H9 (cell line): ENCODE results near the gene WDPCP. TPM values are rescaled to one million over a fixed set of nuclear protein-coding genes. Genes with fewer than 3 reads are reported as not detected.

Experiments used
- DNase-seq: peaks from one replicate; pipeline ENCODE4 v3.0.0-alpha.2; 2017
- H2AFZ ChIP-seq: one replicate; pipeline ENCODE4 v1.6.1; 2013; ENCODE audit warnings: mild to moderate bottlenecking, low read length, control low read depth, moderate library complexity
- H2AK5ac ChIP-seq: 2 replicates; pipeline ENCODE4 v1.6.1; 2013; ENCODE audit warnings: low read length, control low read depth, mixed read lengths; ENCODE audit not compliant: insufficient read length
- H2BK120ac ChIP-seq: one replicate; pipeline ENCODE4 v1.6.1; 2013; ENCODE audit warnings: low read depth, mild to moderate bottlenecking, low read length, control low read depth, inconsistent platforms; ENCODE audit not compliant: poor library complexity, severe bottlenecking
- H2BK12ac ChIP-seq: 2 replicates; pipeline ENCODE4 v1.6.1; 2013; ENCODE audit warnings: low read length, control low read depth, mixed read lengths, low read depth; ENCODE audit not compliant: insufficient read length
- H2BK15ac ChIP-seq: 2 replicates; pipeline ENCODE4 v1.6.1; 2013; ENCODE audit warnings: low read depth, low read length, control low read depth
- H2BK20ac ChIP-seq: one replicate; pipeline ENCODE4 v1.6.1; 2013; ENCODE audit warnings: low read depth, mild to moderate bottlenecking, low read length, control low read depth, inconsistent platforms; ENCODE audit not compliant: poor library complexity, severe bottlenecking
- H2BK5ac ChIP-seq: 2 replicates; pipeline ENCODE4 v1.6.1; 2013; ENCODE audit warnings: low read length, control low read depth, mixed read lengths; ENCODE audit not compliant: insufficient read length
- H3K14ac ChIP-seq: 2 replicates; pipeline ENCODE4 v1.6.1; 2013; ENCODE audit warnings: low read length, control low read depth; ENCODE audit not compliant: insufficient read depth
- H3K18ac ChIP-seq: 2 replicates; pipeline ENCODE4 v1.6.1; 2013; ENCODE audit warnings: low read depth, mild to moderate bottlenecking, mixed read lengths, low read length, control low read depth; ENCODE audit not compliant: insufficient read length
- H3K23ac ChIP-seq: 2 replicates; pipeline ENCODE4 v1.6.1; 2013; ENCODE audit warnings: low read length, control low read depth, mixed read lengths, low read depth; ENCODE audit not compliant: insufficient read length
- H3K23me2 ChIP-seq: 2 replicates; pipeline ENCODE4 v1.6.1; 2013; ENCODE audit warnings: low read depth, mild to moderate bottlenecking, mixed read lengths, low read length, control low read depth; ENCODE audit not compliant: insufficient read length, poor library complexity, severe bottlenecking
- H3K27ac ChIP-seq: 2 replicates; pipeline ENCODE4 v1.5.1; 2013; ENCODE audit warnings: low read length, control low read depth, mixed read lengths, low read depth; ENCODE audit not compliant: insufficient read length
- H3K27me3 ChIP-seq: 2 replicates; pipeline ENCODE4 v1.6.1; 2013; ENCODE audit warnings: low read length, control low read depth, inconsistent platforms; ENCODE audit not compliant: insufficient read depth
- H3K4ac ChIP-seq: 2 replicates; pipeline ENCODE4 v1.6.1; 2013; ENCODE audit warnings: low read depth, mild to moderate bottlenecking, control low read depth, inconsistent platforms, low read length, moderate library complexity
- H3K4me1 ChIP-seq: 2 replicates; pipeline ENCODE4 v1.6.1; 2013; ENCODE audit warnings: low read length, control low read depth, inconsistent platforms; ENCODE audit not compliant: insufficient read depth
- H3K4me2 ChIP-seq: 2 replicates; pipeline ENCODE4 v1.6.1; 2013; ENCODE audit warnings: low read length, control low read depth, mixed read lengths; ENCODE audit not compliant: insufficient read length, insufficient read depth
- H3K56ac ChIP-seq: 2 replicates; pipeline ENCODE4 v1.6.1; 2013; ENCODE audit warnings: low read depth, mild to moderate bottlenecking, mixed read lengths, low read length, control low read depth; ENCODE audit not compliant: insufficient read length
- H3K79me1 ChIP-seq: 2 replicates; pipeline ENCODE4 v1.6.1; 2013; ENCODE audit warnings: low read depth, mild to moderate bottlenecking, moderate library complexity, low read length, control low read depth, inconsistent platforms; ENCODE audit not compliant: insufficient read depth, poor library complexity, severe bottlenecking
- H3K79me2 ChIP-seq: 2 replicates; pipeline ENCODE4 v1.6.1; 2013; ENCODE audit warnings: low read length, control low read depth, inconsistent platforms; ENCODE audit not compliant: insufficient read depth
- H3K9ac ChIP-seq: 2 replicates; pipeline ENCODE4 v1.6.1; 2013; ENCODE audit warnings: low read length, control low read depth, mixed read lengths; ENCODE audit not compliant: insufficient read length; ENCODE audit errors: extremely low read depth
- H3K9me3 ChIP-seq: one replicate; pipeline ENCODE4 v1.6.1; 2013; ENCODE audit warnings: low read depth, low read length, inconsistent platforms; ENCODE audit not compliant: control insufficient read depth
- H3T11ph ChIP-seq: one replicate; pipeline ENCODE4 v1.6.1; 2013; ENCODE audit warnings: mild to moderate bottlenecking, low read length, control low read depth, inconsistent platforms
- H4K20me1 ChIP-seq: one replicate; pipeline ENCODE4 v1.6.1; 2013; ENCODE audit not compliant: control insufficient read depth, insufficient read length, insufficient read depth
- H4K5ac ChIP-seq: 2 replicates; pipeline ENCODE4 v1.6.1; 2013; ENCODE audit warnings: low read depth, mild to moderate bottlenecking, mixed read lengths, low read length, control low read depth; ENCODE audit not compliant: insufficient read length
- H4K8ac ChIP-seq: replicated peaks from 2 replicates; pipeline ENCODE4 v1.6.1; 2013; ENCODE audit warnings: low read length, control low read depth, mixed read lengths, low read depth; ENCODE audit not compliant: insufficient read length
- H4K91ac ChIP-seq: 2 replicates; pipeline ENCODE4 v1.6.1; 2013; ENCODE audit warnings: low read depth, mild to moderate bottlenecking, moderate library complexity, mixed read lengths, low read length, control low read depth; ENCODE audit not compliant: insufficient read length
- H3K27ac Mint-ChIP-seq, 3 experiments: 2 replicates in 2 of 3; 3 replicates in 1 of 3; pipeline ENCODE4 v1.8.0; 2020 to 2021; ENCODE audit warnings: mixed read lengths in 3 of 3, mild to moderate bottlenecking in 1 of 3, moderate library complexity in 1 of 3
- H3K27me3 Mint-ChIP-seq: 2 replicates; pipeline ENCODE4 v1.8.0; 2021; ENCODE audit warnings: low read depth, mild to moderate bottlenecking, moderate library complexity, mixed read lengths
- H3K36me3 Mint-ChIP-seq, 3 experiments: 2 replicates in 2 of 3; 3 replicates in 1 of 3; pipeline ENCODE4 v1.8.0; 2020 to 2021; ENCODE audit warnings: low read depth in 3 of 3, mixed read lengths in 3 of 3; ENCODE audit not compliant: insufficient read depth in 1 of 3
- H3K4me1 Mint-ChIP-seq, 2 experiments: 2 replicates each; pipeline ENCODE4 v1.8.0; 2020; ENCODE audit warnings: mixed read lengths in 2 of 2
- H3K4me3 Mint-ChIP-seq, 2 experiments: 2 replicates in 1 of 2; 3 replicates in 1 of 2; pipeline ENCODE4 v1.8.0; 2020 to 2021; ENCODE audit warnings: mild to moderate bottlenecking in 2 of 2, mixed read lengths in 2 of 2, moderate library complexity in 1 of 2
- H3K9me3 Mint-ChIP-seq, 2 experiments: 2 replicates in 1 of 2; 3 replicates in 1 of 2; pipeline ENCODE4 v1.8.0; 2020; ENCODE audit warnings: mild to moderate bottlenecking in 2 of 2, mixed read lengths in 2 of 2, moderate library complexity in 1 of 2
- WGBS: extraction: QIAGEN DNeasy Blood & Tissue Kit; methylation state at CpG from one replicate; pipeline ENCODE4 v1.1.7; 2013; ENCODE audit warnings: missing lambda C conversion rate, low lambda C conversion rate, mixed read lengths; ENCODE audit not compliant: insufficient read length; ENCODE audit errors: extremely low coverage; 5-methylcytosine and 5-hydroxymethylcytosine counted together
- total RNA-seq: library from RNA; stranded (reverse); gene quantifications from 2 replicates; pipeline ENCODE4 v1.2.1, GENCODE V29; 2021
- TF ChIP-seq, protein P1 (sequence below): fragments of 200-600 bp; sonication (generic); conservative IDR thresholded peaks from 3 replicates; pipeline ENCODE4 v1.8.0; 2021; ENCODE audit warnings: antibody characterized with exemption, mild to moderate bottlenecking

The WDPCP gene
- total RNA-seq, 1 experiment from 2014 or later = 22.4 TPM

DNA sequence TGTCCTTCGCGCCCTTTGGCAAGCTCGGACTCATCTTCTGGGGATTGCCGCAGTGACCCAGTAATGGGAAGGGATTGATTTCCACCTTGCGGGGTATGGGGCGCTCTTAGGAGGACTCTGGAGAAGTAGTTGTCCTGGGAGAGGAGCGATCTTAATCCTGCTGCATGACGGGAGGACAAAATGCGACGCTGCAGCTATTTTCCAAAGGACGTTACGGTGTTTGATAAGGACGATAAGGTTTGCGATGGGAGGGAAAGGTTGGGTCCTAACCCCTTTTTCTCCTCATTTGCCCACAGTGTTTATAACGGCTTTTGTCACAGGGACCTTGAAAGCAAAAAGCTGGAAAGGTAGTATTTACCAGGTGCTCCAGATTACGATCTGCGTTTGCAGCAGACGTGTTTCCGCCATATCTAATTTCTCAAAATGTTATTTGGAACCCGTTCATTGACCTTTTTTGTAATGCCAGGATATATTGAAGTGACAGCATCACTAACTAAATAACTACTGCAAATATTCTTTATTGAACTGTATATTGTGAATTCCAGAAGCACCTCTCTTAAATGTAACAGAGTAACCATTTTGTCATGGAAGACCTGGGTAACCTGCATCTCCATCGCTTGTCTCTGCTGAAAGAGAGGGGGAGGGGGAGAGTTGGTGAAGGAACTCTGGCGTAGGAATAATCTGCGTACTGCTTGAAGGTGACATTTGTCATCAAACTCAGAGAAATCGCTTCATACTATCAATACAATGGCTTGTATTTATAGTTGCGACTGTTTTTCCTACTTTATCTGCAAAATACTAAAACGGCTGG, 1.1 kb upstream of the WDPCP start:
- Histone ChIP-seq H3K4ac (no peak overlapping the region), H3K27ac (peak overlapping the region; percentile 35), H3K79me1 (peaks cover 3% of the 10 kb centered on the region), H2BK20ac (no peak overlapping the region), H4K91ac (no peak overlapping the region), H3T11ph (no peak overlapping the region), H3K56ac (no peak overlapping the region), H3K4me2 (peak overlapping the region; percentile 85), H3K79me2 (peaks cover 26% of the 10 kb centered on the region; the same call in 1 of the 2 replicates), H4K20me1 (no peaks in the 10 kb centered on the region), H3K14ac (peak overlapping the region; percentile 9), H3K27me3 (no peaks in the 10 kb centered on the region), H3K23ac (no peak overlapping the region), H2AK5ac (no peak overlapping the region), H4K8ac (no peak overlapping the region), H2BK120ac (no peak overlapping the region), H3K9me3 (no peaks in the 10 kb centered on the region), H3K23me2 (peaks cover 19% of the 10 kb centered on the region), H3K18ac (peak overlapping the region; percentile 12), H3K9ac (peak overlapping the region; percentile 86), H3K4me1 (peaks cover 5% of the 10 kb centered on the region; the same call in 1 of the 2 replicates), H2AFZ (no peak overlapping the region), H2BK12ac (no peak overlapping the region), H4K5ac (no peak overlapping the region), H2BK5ac (peak overlapping the region; percentile 7), H2BK15ac (no peak overlapping the region)
- peaks cover 51 to 54% of the 10 kb centered on the region in 2 experiments for H3K4me1 Mint-ChIP-seq
- H3K36me3 Mint-ChIP-seq = peaks cover 7 to 28% (median 24%) of the 10 kb centered on the region in 3 experiments; a peak in 6 of 7 replicates
- no peak for DNase-seq
- H3K27ac Mint-ChIP-seq = peak overlapping the region; percentile 97 to 98 (median 98)
- TF ChIP-seq, protein P1, sequence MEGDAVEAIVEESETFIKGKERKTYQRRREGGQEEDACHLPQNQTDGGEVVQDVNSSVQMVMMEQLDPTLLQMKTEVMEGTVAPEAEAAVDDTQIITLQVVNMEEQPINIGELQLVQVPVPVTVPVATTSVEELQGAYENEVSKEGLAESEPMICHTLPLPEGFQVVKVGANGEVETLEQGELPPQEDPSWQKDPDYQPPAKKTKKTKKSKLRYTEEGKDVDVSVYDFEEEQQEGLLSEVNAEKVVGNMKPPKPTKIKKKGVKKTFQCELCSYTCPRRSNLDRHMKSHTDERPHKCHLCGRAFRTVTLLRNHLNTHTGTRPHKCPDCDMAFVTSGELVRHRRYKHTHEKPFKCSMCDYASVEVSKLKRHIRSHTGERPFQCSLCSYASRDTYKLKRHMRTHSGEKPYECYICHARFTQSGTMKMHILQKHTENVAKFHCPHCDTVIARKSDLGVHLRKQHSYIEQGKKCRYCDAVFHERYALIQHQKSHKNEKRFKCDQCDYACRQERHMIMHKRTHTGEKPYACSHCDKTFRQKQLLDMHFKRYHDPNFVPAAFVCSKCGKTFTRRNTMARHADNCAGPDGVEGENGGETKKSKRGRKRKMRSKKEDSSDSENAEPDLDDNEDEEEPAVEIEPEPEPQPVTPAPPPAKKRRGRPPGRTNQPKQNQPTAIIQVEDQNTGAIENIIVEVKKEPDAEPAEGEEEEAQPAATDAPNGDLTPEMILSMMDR = no peak
- H3K4me3 Mint-ChIP-seq = peak overlapping the region; percentile 99
- no peaks in the 10 kb centered on the region for H3K27me3 Mint-ChIP-seq
- no CpG with 5 or more reads among the region's 26 CpGs for WGBS
- no peaks in the 10 kb centered on the region for H3K9me3 Mint-ChIP-seq
